Right lobe of liver (tissue), 4 donors: Measurements from ENCODE around the gene LRTM2.

Source experiments
- POLR2A ChIP-seq: fragments of 450-650 bp; IDR thresholded peaks from one replicate; pipeline ENCODE4 v1.6.1; 2017; ENCODE audit warnings: antibody characterized with exemption, mild to moderate bottlenecking
- TF ChIP-seq, protein P1 (sequence below), 4 donors: fragments of 200-600 bp in 3 of 4; fragments of 450-650 bp in 1 of 4; IDR thresholded peaks; one replicate each; pipeline versions ENCODE4 v1.5.1 to v1.8.0; 2016 to 2022; ENCODE audit warnings: antibody characterized with exemption in 4 of 4, mild to moderate bottlenecking in 2 of 4
- donor health status: DM: no; HTN: no; CAD: no.
- donor health status: DM: no; HTN: no; CAD: no.
- donor health status: DM: no; HTN: yes; CAD: no.

DNA sequence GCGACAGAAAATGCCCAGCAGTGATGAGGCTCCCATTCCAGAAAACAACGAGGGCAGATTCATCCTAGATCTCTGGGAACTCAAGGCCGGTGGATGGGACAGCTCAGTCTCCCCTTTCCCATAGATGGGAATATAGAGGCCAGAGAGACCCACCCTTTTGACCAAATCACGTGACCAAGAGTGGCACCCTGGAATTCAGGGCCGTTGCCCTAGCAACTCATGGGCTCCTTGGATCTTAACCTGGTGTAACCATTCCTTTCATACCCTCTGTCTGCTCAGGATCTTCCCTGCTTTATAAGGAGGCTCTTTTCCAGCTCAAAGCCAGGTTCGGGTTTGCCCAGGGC, 8.4 kb upstream of the LRTM2 start:
- TF ChIP-seq, protein P1, sequence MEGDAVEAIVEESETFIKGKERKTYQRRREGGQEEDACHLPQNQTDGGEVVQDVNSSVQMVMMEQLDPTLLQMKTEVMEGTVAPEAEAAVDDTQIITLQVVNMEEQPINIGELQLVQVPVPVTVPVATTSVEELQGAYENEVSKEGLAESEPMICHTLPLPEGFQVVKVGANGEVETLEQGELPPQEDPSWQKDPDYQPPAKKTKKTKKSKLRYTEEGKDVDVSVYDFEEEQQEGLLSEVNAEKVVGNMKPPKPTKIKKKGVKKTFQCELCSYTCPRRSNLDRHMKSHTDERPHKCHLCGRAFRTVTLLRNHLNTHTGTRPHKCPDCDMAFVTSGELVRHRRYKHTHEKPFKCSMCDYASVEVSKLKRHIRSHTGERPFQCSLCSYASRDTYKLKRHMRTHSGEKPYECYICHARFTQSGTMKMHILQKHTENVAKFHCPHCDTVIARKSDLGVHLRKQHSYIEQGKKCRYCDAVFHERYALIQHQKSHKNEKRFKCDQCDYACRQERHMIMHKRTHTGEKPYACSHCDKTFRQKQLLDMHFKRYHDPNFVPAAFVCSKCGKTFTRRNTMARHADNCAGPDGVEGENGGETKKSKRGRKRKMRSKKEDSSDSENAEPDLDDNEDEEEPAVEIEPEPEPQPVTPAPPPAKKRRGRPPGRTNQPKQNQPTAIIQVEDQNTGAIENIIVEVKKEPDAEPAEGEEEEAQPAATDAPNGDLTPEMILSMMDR (IDR thresholded peaks at IDR 0.05), result no peak
- TF ChIP-seq POLR2A, result no peak
